GM21786 (cell line): ENCODE measurements around the gene FRZB.
"Not testable (repeated sequence)": the region's sequence is repeated elsewhere in the genome, so short reads cannot be mapped to it uniquely, and the experiment has no call there.

Source experiments
- ATAC-seq: cut with Tn5 transposase; IDR thresholded peaks from one replicate; pipeline ENCODE4 v1.9.1; 2021; ENCODE audit not compliant: unreplicated experiment

Gene FRZB

DNA sequence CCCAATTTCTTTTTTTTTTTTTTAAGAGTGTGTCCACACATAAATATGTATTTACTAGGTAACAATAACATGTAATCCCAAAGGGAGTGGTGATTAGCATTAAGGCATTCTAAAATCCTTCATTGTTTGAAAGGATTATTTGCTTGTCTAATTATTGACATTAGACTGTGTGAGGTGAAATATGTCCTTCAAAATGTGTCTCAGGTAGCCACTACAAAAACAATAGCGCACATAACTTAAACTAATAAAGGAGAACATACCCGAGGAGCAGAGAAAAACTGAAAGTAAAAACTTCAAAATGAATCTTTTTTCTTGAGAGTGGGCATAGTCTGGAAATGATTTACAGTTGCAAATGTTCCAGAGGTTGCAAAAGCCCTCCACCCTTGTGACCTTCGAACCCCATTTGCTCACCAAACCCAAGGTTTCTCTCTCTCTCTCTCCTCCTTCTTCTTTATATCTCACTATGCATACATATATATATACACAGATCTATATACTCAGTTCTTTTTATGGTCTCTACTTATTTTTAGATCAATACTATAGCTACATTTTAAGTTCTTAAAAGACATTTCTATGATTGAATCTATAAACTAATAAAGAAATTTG is 24.4 kb upstream of the FRZB start:
- no peak for ATAC-seq

DNA sequence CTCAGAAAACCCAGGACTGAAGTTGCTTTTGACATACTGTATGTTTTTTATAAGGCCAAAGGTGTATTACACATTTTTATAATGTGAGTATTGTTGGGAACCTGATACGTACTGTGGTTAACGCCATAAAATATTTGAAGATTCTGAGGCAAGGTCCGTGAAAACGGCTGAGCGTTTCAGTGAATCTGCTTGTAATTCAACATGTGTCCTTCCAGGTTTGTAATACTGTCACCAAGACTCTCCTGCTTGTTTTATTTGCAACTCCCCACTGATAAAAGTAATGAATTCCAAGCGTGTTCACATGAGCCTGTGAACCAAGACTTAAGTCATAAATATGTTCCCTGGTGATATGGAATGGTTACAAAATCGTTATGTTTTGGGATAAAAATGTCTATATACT is 23.9 kb upstream of the FRZB start:
- ATAC-seq = no peak

DNA sequence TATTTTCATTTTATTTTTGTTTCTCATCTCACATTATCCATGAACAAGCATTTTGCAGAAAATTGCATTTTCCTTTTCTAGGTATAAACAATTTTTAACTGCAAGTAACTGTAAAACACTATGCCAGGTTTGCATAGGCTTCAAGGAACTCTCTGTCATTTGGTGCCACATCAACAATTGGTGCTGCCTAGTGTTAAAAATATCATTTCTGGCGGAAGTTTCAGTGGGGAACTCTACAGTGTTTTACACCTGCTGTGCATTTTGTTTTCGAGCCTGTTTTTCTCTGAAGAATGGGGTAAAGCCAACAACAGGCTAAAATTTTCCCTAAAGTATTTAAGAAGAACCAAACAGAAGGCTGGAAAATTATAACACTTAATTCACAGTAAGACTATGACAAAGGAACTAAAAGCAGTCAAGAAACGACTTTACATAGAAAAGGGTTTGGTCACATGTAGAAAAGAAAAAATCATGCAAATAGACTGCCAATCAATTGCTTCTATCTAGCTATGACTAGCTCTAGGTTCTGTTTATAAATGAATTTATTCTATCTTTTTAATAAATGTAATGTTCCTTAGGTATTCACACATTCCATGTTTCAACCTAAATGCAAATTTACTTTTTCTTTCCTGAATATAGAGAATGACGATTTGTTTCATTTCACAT is 21.4 kb upstream of the FRZB start:
- no peak for ATAC-seq

DNA sequence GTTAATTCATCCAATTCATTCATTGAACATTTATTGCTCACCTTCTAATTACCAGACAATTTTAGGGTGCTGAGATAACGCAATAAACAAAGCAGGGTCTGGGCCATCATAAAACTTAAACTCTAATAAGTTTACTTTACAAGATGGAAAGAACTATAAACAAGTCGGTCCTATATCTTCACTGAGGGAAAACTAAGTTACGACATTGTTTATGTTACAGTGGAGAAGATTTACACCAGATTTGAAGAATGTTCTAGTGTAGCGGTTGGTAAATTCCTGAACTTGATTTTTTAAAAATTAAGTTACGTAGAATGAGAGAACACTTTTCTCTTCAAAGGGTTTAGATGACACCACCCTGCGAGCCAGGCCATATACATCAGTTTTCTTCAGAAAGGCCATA is 20.7 kb upstream of the FRZB start:
- no peak for ATAC-seq

DNA sequence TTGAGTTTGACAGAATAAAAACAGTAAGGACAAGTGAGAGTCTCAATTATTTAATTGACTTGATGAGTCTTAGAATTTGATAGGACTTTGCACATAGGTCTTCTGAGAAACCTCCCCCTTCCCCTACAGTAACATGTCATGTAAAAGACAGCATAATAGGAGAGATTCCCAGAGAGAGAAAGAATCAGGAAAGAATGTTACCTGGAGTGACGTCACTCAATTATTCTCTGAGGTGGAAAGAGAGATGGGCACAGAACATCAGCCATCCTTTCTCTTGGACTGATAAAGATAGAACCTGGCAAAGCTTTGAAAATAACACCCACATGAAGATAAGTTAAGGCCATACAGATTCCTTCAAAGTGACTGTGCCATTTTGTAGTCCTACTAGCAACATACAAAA is 19.3 kb upstream of the FRZB start:
- ATAC-seq = no peak

DNA sequence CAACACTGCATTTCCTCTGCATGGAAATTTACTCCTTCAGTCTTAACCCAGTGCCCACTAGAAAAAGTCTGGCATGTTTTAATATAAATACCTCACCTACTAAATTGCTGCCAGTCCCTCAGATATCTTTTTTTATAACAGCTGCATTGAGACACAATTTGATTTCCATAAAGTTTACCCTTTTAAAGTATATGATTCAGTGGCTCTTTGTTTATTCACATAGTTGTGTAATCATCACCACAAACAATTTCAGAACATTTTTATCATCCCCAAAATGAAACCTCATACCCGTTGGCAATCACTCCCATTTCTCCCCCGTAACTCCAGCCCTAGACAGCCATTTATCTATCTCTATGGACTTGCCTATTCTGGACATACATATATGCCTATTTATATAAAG is 17.0 kb upstream of the FRZB start:
- no peak for ATAC-seq

DNA sequence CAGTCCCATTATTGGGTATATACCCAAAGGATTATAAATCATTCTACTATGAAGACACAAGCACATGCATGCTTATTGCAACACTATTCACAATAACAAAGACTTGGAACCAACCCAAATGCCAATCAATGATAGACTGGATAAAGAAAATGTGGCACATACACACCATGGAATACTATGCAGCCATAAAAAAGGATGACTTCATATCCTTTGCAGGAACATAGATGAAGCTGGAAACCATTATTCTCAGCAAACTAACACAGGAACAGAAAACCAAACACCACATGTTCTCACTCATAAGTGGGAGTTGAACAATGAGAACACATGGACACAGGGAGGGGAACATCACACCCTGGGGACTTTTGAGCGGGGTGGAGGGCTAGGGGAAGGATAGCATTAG is 13.7 kb upstream of the FRZB start:
- ATAC-seq = not testable (repeated sequence)

DNA sequence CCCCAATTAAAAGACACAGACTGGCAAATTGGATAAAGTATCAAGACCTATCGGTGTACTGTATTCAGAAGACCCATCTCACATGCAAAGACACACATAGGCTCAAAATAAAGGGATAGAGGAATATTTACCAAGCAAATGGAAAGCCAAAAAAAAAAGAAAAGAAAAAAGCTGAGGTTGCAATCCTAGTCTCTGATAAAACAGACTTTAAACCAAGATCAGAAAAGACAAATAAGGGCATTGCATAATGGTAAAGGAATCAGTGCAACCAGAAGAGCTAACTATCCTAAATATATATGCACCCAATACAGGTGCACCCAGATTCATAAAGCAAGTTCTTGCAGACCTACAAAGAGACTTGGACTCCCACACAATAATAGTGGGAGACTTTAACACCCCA is 10.2 kb upstream of the FRZB start:
- ATAC-seq = not testable (repeated sequence)

DNA sequence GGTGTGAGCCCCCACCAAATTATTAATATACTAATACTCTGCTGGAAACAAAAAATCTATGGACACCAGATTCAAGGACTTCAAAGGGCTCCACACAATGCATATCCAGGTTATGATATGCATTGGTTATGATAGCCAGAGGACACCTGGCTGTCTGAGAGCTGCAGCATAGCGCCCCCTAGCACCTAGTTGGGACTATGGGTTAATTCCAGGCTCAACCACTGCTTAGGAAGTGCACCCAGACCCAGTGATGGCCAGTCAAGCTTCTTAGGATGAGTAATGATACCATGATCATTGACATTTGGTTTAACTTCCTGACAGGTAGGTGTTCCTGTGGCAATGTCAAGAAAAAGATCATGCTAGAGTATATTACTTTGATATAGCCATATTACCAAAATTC is 3.8 kb upstream of the FRZB start:
- no peak for ATAC-seq

DNA sequence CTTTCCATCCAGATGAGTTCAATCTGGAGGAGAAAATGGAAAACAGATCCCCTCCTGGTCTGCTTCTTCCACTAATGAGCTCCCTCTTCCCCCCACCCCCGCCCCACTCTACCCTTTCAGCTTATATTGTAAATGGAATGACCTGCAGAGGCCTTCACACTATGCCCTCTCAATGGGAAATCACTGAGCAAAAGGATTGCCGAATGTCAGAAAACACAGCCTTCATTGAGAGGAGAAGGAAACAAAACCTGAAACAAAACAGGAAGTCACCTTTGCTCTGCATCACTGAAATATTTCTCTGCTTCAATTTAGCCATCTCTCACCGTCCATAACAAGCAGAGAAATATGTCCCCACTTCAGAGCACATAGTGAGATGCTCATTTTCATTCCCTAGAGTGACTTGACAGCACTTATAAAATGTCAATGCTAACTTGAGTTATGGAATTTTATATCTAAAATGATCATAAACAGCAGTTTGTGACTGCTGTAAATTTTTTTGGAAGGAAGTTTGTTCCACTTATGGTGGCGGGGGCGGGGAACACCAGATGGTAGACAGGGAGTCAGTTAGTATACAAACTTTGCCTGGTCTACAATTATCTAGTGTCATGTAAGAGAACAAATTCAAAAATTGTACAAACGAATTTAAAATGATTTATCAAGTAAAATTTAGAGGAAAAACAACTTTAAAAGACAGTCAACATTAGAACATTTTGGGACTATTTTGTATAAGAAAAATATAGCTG is 1.8 kb upstream of the FRZB start:
- ATAC-seq = no peak

DNA sequence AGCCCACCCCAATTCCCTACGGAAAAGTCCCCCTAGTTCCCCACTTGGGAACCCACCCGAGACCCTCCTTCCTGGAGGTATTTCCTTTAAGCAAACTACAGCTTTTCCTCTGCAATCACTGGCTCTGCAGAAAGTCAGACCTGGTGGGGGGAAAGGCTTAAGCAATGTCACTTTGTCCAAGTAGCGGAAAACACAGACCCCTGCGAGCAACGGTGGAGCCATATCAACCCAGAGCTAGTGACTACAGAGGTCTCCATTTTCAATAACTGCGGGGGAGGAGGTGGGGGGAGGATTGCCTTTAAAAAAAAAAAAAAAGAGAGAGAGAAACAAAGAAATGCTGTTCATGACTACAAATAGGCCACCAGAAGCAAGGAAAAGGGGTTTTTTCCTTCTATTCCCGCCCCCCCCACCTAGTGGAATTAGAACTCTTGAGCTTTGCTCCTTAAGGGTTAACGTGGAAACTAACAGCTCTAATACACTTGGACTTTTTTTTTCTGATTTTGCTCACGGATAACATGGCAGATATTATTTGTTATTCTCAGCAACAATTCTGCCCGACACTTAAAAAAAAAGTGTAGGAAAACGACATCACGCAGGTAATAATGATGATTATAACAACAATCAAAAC is 1.1 kb upstream of the FRZB start:
- no peak for ATAC-seq

DNA sequence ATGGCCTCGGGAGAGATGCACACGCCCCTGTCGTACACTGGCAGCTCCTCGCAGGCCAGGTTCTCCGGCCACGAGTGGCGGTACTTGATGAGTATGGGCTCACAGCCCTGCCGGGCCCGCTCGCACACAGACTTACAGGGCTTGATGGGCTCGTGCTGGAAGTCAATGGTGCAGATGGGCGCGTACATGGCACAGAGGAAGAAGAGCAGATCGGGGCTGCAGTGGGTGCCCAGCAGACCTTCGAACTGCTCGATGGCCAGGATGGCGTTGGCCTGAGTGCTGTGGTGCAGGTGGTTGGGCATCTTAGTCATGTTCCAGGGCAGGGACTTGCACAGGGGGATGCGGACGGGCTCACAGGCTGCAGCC is 359 bp downstream of the FRZB start:
- no peak for ATAC-seq

DNA sequence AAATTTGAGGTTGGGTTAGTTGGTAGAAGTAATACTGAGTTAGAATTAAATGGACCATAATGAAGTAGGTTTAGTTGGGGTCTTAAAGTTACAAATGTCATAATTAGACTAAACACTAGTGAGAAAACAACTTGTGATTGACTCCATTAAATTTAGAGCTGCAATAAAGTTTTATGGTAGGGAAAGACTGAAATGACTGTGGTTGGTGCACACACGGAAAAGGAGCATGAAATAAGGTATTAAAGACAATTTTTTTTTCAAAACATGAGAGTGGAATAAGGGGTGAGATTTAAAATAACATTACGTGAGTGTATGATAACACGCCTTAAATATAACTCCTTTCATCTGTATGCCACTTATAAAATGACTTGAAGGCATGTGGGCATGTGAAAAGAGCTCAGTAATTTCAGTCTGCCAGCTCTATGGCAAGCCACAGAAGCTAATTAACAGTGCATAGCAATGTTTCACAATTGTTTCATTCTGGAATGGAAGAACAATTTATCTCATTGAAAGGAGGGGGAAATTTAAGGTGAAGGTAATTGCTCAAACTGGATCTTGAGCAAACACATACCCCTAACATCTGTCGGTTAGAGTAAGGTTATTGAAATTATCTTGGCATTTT is 1.4 kb downstream of the FRZB start:
- no peak for ATAC-seq

DNA sequence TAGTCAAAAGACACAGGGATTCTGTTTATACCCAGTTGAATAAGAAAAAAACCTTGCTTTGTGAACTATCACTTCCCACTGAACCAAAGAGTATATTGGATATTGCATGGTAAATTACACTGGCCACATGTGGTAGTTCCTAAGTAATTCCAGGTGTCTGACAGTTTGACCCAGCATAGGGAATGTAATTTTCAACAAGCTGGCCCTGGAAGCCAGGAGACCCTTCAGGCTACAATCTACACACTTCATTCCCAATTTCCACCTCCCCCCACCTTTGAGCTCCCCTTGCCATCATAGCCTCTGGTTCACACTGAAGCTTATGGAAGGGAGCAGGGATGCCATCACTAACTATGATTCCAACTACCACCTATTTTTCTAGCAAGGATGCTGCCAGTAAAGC is 2.8 kb downstream of the FRZB start:
- ATAC-seq = no peak

DNA sequence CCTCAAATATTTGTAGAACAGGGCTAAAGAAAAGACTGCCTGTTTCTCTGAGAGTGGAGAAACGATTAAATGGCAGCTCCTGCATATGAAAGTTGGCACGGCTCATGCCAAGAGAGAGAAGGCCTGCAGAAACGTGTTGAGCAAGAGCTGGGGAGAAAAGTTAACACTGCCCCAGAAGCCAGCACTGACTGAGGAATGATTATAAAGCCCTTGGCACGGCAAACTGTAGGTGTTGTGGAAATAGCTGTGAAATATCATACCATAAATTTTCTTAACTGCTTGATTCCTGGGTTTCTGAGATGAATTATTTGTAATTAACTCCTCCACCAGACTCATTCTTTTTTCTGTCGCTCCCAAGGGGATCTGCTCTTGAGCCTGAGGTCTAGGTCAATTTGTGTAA is 4.3 kb downstream of the FRZB start:
- no peak for ATAC-seq

DNA sequence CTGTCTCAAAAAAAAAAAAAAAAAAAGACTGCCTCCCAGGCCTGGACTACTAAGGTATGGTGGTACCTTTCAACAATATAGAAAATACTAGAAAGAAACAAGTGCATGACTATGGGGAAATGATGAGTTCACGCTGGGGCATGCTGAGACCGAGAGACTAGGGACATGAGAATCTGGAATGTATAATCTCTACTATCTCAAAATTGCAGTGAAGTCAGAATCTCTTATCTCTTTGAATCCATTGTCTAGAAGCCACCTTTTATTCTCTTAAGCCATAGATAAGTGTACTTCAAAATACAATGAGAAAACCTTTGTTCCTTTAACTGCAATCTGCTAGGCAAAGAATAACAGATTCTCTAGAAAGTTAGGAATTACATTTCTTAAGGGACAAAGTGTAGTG is 5.6 kb downstream of the FRZB start:
- ATAC-seq = no peak

DNA sequence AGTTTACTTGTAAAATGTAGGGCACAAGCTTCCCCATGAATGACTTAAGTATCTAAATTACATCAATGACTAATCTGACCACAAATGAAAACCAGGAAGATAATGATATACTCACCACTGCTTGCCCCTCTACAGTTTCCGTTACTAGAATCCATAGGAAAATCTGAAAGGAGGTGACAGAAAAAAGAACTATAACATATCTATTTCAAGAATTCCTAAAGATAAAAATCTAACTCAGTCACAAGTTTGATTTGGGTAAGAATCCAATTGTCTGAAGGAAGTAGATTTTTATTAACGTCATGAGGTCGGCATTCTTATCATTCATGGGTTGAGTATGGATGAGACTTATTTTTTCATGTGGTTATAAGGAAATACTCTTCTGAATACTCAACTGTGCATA is 7.8 kb downstream of the FRZB start:
- ATAC-seq = no peak

DNA sequence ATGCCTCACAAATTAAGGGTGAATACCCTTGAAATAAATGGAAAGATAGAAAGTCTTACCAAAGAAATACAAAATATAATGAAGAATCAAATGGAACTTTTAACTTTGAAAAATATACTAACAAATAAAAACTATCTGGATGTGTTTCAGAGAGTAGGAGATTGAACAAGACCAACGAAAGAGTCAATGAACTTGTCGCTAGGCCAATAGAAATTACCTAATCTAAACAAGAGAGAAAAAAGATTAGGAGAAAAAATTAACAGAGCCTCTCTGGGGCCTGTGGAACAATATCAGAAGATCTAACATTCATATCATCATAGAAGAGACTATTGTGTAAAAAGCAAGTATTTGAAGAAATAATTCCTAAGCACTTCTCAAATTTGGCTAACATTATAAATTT is 11.1 kb downstream of the FRZB start:
- no peak for ATAC-seq

DNA sequence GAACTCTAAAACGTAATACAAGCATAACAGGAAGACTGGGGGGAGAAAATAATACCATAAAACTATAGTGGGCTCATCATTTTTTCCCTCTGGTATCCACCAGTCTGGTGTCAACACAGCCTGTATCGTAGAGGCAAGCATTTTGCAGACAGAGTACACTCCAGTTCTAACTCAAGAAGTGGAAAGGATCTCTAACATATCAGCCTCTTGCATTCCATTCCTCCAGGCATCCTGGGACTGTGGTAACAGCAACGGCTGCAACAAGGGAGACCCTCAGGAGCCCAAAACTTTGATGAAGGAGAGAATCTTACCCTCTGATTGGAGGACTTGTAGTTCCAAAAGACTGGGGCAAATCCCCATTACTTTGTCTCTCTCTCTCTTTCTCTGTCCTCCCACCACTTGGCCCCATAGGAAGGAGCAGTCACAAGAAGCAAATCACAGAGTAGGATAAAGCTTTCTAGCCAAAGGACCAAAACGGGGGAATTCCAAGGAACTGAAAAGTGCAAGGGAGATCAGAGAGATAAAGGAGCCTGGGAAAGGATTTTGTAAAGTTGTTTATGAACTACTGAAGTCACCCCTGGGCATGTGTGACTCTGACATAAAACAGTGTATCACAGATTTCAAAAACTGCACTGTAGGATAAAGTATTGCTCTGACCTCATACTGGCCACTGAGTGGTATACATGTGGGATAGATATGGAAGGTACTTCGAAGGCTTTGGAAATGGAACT is 11.9 kb downstream of the FRZB start:
- no peak for ATAC-seq

DNA sequence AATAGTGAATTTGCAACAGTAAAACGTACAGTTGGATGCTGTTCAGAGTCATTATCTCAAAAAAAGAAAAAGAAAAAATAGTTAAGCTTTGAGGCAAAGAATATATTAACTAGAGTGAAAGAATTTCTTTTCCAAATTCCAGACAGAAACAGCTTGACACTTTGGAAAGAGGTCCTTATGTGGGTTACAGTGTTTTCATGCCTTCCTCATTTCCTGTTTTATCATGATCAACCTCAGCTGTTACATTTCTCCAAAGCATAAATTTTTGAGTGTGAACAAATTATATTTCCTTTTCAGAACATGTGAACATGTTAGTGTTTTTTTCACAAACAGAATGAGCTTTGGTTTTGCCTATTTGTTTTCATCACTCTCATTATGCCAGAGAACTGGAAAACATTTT is 13.6 kb downstream of the FRZB start:
- no peak for ATAC-seq

DNA sequence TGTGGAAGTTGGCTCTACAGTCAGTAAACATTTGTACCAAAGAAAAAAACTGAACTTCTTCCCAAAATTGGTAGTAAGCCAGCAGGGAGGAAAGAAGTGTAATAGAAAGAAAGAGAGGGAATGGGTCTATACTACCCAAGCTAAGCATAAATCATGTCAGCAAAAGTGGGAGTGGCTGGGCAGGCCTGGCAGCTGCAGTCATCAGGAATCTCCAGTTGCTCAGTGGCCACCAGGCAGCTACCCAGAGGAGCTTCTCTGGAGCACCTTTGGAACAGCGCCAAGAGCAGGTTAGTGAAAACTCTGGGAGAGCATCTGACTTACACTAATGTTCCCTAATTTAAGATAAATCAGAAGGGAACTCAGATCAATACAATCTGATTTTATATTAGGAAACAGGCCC is 14.3 kb downstream of the FRZB start:
- no peak for ATAC-seq
